Esophagus muscularis mucosa (tissue), 4 donors: Measurements from ENCODE around the gene USP10. TPM values are rescaled to one million over a fixed set of nuclear protein-coding genes. Genes with fewer than 3 reads are reported as not detected.

ENCODE experiments used
- DNase-seq: peaks from one replicate; pipeline ENCODE4 v3.0.0-alpha.2; 2017; ENCODE audit errors: extremely low spot score
- H3K27ac ChIP-seq, 4 donors: fragments of 200-600 bp; sonication (generic); replicated peaks in 1 of 4; 1 replicate in 3 of 4; 2 replicates in 1 of 4; pipeline ENCODE4 v1.5.1; 2016 to 2019; ENCODE audit warnings: mild to moderate bottlenecking in 1 of 4
- H3K27me3 ChIP-seq, 4 donors: fragments of 200-600 bp; sonication (generic); one replicate each; pipeline versions ENCODE4 v1.5.1 to v1.6.0; 2016 to 2019
- H3K36me3 ChIP-seq, 4 donors: fragments of 200-600 bp; sonication (generic); one replicate each; pipeline ENCODE4 v1.5.1; 2016 to 2019
- H3K4me1 ChIP-seq, 4 donors: fragments of 200-600 bp; sonication (generic); one replicate each; pipeline ENCODE4 v1.5.1; 2016 to 2019
- H3K4me3 ChIP-seq, 4 donors: fragments of 200-600 bp; sonication (generic); 1 replicate in 2 of 4; 2 replicates in 2 of 4; pipeline ENCODE4 v1.5.1; 2016 to 2019; ENCODE audit warnings: mild to moderate bottlenecking in 4 of 4, moderate library complexity in 1 of 4
- H3K9me3 ChIP-seq, 4 donors: fragments of 200-600 bp; sonication (generic); 1 replicate in 3 of 4; 2 replicates in 1 of 4; pipeline ENCODE4 v1.5.1; 2016 to 2019
- EP300 ChIP-seq: sonication (generic); formaldehyde crosslinking; IDR thresholded peaks from one replicate; pipeline ENCODE4 v1.6.1; 2017; ENCODE audit warnings: antibody characterized with exemption
- POLR2A ChIP-seq: fragments of 450-650 bp; IDR thresholded peaks from one replicate; pipeline ENCODE4 v1.6.1; 2017; ENCODE audit warnings: antibody characterized with exemption, moderate library complexity, mild to moderate bottlenecking, low read depth
- POLR2AphosphoS5 ChIP-seq, 2 donors: sonication (generic); formaldehyde crosslinking; IDR thresholded peaks; one replicate each; pipeline ENCODE4 v1.6.1; 2017; ENCODE audit warnings: antibody characterized with exemption in 2 of 2
- WGBS: methylation state at CpG from one replicate; pipeline ENCODE4 v1.1.5; 2018; 5-methylcytosine and 5-hydroxymethylcytosine counted together
- intact Hi-C: fragments of 100-400 bp; cut with DNase I; formaldehyde crosslinking; loops from one replicate; pipeline ENCODE4 v1.15.1; 2023
- total RNA-seq, 4 donors: library from RNA; depleted of rRNA; stranded (reverse); fragments of >200 nt; gene quantifications; one replicate each; pipeline versions ENCODE4 v1.1.0 to v1.2.1, GENCODE V29; 2016
- TF ChIP-seq, protein P1 (sequence below), 3 experiments: fragments of 200-600 bp in 2 of 3; fragments of 450-650 bp in 1 of 3; sonication (generic) in 2 of 3; IDR thresholded peaks; one replicate each; pipeline ENCODE4 v1.5.1; 2017 to 2019; ENCODE audit warnings: antibody characterized with exemption in 3 of 3, mild to moderate bottlenecking in 2 of 3, moderate library complexity in 1 of 3

USP10 gene
- total RNA-seq, 4 donors from 2014 or later, result 45.3 to 71.2 (median 59.3) TPM

DNA sequence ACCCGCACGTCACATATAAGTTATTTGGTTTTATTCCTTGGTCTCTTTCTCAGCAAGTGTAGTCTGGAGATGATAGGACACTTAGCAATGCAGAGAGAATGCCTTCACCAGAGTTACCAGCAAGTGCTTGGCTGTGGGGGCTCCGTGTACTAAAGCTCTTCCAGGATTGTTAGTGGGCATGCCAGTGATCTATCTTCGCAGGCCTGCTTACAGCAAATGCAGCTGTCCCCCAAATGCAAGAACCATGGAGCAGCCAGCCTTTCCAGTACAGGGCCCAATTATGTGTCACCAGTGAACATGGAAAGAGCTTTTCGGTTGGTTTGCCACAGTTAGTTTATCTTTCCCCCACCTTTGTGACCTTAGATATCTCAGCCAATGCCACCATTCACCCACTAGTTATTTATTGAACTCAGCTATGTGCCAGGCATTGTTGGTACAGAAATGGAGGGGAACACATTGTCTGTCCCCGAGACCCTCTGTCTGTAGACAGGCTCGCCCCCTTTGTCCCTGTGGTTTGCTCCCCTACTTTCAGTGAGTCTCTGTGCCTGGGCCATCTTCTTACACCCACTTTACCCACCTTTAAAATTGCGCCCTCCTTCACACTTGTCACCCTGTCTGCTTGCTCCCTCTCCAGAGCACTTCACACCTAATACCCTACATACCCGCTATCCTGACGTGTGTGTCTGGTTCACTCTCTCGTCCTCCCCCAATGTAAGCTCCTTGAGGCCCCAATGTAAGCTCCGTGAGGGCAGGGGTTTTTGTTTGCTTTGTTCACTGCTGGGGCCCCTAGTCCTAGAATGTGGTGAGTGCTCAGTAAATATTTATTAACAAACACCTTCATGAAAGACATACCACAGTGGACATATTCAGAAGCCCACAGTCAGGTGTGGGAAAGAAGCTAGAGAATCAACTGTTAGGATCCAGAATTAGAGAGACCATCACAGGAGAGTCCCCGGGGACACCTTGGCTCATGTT lies 13.3 kb downstream of the USP10 start:
- Histone ChIP-seq H3K36me3 (peaks cover 0 to 7% (median 0%) of the 10 kb centered on the region in 4 donors), H3K9me3 (no peaks in the 10 kb centered on the region), H3K4me3 (no peak overlapping the region), H3K27ac (no peak overlapping the region), H3K27me3 (no peaks in the 10 kb centered on the region), H3K4me1 (peaks cover 28 to 61% (median 37%) of the 10 kb centered on the region in 4 donors)
- TF ChIP-seq POLR2A (no peak), EP300 (no peak), POLR2AphosphoS5 (IDR thresholded peaks at IDR 0.05) (no peak)
- TF ChIP-seq, protein P1, sequence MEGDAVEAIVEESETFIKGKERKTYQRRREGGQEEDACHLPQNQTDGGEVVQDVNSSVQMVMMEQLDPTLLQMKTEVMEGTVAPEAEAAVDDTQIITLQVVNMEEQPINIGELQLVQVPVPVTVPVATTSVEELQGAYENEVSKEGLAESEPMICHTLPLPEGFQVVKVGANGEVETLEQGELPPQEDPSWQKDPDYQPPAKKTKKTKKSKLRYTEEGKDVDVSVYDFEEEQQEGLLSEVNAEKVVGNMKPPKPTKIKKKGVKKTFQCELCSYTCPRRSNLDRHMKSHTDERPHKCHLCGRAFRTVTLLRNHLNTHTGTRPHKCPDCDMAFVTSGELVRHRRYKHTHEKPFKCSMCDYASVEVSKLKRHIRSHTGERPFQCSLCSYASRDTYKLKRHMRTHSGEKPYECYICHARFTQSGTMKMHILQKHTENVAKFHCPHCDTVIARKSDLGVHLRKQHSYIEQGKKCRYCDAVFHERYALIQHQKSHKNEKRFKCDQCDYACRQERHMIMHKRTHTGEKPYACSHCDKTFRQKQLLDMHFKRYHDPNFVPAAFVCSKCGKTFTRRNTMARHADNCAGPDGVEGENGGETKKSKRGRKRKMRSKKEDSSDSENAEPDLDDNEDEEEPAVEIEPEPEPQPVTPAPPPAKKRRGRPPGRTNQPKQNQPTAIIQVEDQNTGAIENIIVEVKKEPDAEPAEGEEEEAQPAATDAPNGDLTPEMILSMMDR (IDR thresholded peaks at IDR 0.05), result no peak
- intact Hi-C loops, result no loop called here
- no peak for DNase-seq
- WGBS, result 90% methylated on average over 13 of the region's 13 CpGs

GRCh38 chr16:84714028-84714427 lies 14.2 kb downstream of the USP10 start:
- H3K36me3 ChIP-seq, result peaks cover 0 to 7% (median 0%) of the 10 kb centered on the region in 4 donors
- no peak overlapping the region for H3K27ac ChIP-seq
- TF ChIP-seq POLR2A (no peak), EP300 (no peak), POLR2AphosphoS5 (IDR thresholded peaks at IDR 0.05) (no peak)
- TF ChIP-seq, protein P1 (IDR thresholded peaks at IDR 0.05), result no peak
- intact Hi-C loops, result no loop called here
- peak; percentile 78 for DNase-seq
- H3K4me1 ChIP-seq, result peaks cover 28 to 58% (median 36%) of the 10 kb centered on the region in 4 donors
- H3K9me3 ChIP-seq, result no peaks in the 10 kb centered on the region
- H3K27me3 ChIP-seq, result no peaks in the 10 kb centered on the region
- H3K4me3 ChIP-seq, result no peak overlapping the region
- 89% methylated on average over 6 of the region's 6 CpGs for WGBS

DNA sequence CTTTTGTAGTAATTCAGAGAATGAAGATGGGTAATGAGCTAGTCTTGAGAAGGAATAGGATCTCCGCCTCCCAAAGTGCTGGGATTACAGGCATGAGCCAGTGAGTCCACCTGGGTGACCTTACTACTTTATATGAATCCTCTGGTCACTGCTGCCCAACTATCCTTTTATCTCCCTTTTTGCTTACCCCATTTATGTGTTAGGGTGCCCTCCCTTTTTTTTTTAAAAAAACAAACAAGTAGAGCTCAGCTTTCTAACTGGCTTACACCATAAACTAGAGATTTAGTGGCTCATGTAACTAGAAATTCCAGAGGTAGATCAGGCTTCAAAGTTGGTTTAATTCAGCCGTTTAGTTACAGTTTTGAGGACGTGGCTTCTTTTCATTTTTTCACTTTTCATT lies 15.6 kb downstream of the USP10 start:
- intact Hi-C loops, result no loop called here
- peak; percentile 21 for DNase-seq
- WGBS, result 64% methylated on average over 3 of the region's 3 CpGs
- TF ChIP-seq POLR2A (no peak), POLR2AphosphoS5 (IDR thresholded peaks at IDR 0.05) (no peak), EP300 (no peak)
- TF ChIP-seq, protein P1 (IDR thresholded peaks at IDR 0.05), result no peak
- no peak overlapping the region for H3K4me3 ChIP-seq
- H3K27ac ChIP-seq, result no peak overlapping the region
- peaks cover 17 to 59% (median 38%) of the 10 kb centered on the region in 4 donors for H3K4me1 ChIP-seq
- H3K27me3 ChIP-seq, result no peaks in the 10 kb centered on the region
- H3K9me3 ChIP-seq, result no peaks in the 10 kb centered on the region
- peaks cover 0 to 7% (median 0%) of the 10 kb centered on the region in 4 donors for H3K36me3 ChIP-seq

GRCh38 chr16:84715854-84716253 lies 16.1 kb downstream of the USP10 start:
- Histone ChIP-seq H3K9me3 (no peaks in the 10 kb centered on the region), H3K36me3 (peaks cover 0 to 7% (median 0%) of the 10 kb centered on the region in 4 donors), H3K27me3 (no peaks in the 10 kb centered on the region), H3K27ac (no peak overlapping the region), H3K4me1 (peaks cover 13 to 59% (median 36%) of the 10 kb centered on the region in 4 donors), H3K4me3 (no peak overlapping the region)
- DNase-seq, result no peak
- intact Hi-C loops, result no loop called here
- WGBS, result 95% methylated on average over 6 of the region's 7 CpGs
- TF ChIP-seq EP300, result no peak
- TF ChIP-seq POLR2AphosphoS5 (IDR thresholded peaks at IDR 0.05), result no peak
- TF ChIP-seq, protein P1 (IDR thresholded peaks at IDR 0.05), result no peak
- TF ChIP-seq POLR2A, result no peak
